ENCODE measurements around the gene PITPNM1.

GRCh38 chr11:67493548-67494370, 11.4 kb downstream of the PITPNM1 start:
- TF ChIP-seq YY1 (IDR thresholded peaks at IDR 0.05; ENCODE audit: insufficient read depth, insufficient read length) (no peak), ZNF274 (IDR thresholded peaks at IDR 0.05; ENCODE audit: low read depth, low read length) (no peak), SUZ12 (IDR thresholded peaks at IDR 0.05; ENCODE audit: extremely low read depth, insufficient read depth, insufficient read length) (no peak)

All from NT2/D1 (cell line).